ENCODE measurements around the gene IFT80.

GRCh38 chr3:160225176-160226025 is 173.6 kb downstream of the IFT80 start, which contains the start of gene C3orf80:
- TF ChIP-seq EZH2phosphoT487 (conservative IDR thresholded peaks at IDR 0.05; ENCODE audit: low read length) (no peak), CTCF (IDR thresholded peaks at IDR 0.05; ENCODE audit: insufficient read depth, low read length, poor library complexity, severe bottlenecking) (no peak)
